Measurements from ENCODE around the gene KCNJ6. TPM values are rescaled to one million over a fixed set of nuclear protein-coding genes. Genes with fewer than 3 reads are reported as not detected.
A peak's percentile ranks its signal among the peaks of the same experiment; 100 is the strongest.

Gene KCNJ6
- total RNA-seq, 1 donor from 2014 or later: 0.82 TPM

- DNase-seq: no peak
Observed at GRCh38 chr21:37863842-37864241, 52.4 kb downstream of the KCNJ6 start.

- DNase-seq: peak; percentile 46
Observed at GRCh38 chr21:37862536-37862935, 53.7 kb downstream of the KCNJ6 start.

GRCh38 chr21:37861561-37861960 lies 54.7 kb downstream of the KCNJ6 start:
- DNase-seq: no peak

GRCh38 chr21:37860416-37860815 lies 55.8 kb downstream of the KCNJ6 start:
- DNase-seq: no peak

- DNase-seq: peak; percentile 57
Observed at GRCh38 chr21:37855647-37856625, 60.3 kb downstream of the KCNJ6 start.

- no peak for DNase-seq
Observed at GRCh38 chr21:37855271-37855646, 61.0 kb downstream of the KCNJ6 start.

- DNase-seq: no peak
Observed at GRCh38 chr21:37849506-37850102, 66.7 kb downstream of the KCNJ6 start.

- DNase-seq: no peak
Observed at GRCh38 chr21:37848721-37849490, 67.4 kb downstream of the KCNJ6 start.

GRCh38 chr21:37845535-37845934 lies 70.7 kb downstream of the KCNJ6 start:
- DNase-seq: no peak

GRCh38 chr21:37843191-37843590 lies 73.1 kb downstream of the KCNJ6 start:
- DNase-seq: no peak

GRCh38 chr21:37842163-37842919 lies 73.9 kb downstream of the KCNJ6 start:
- DNase-seq: no peak

- DNase-seq: no peak
Observed at GRCh38 chr21:37837381-37837780, 78.9 kb downstream of the KCNJ6 start.

- DNase-seq: no peak
Observed at GRCh38 chr21:37835481-37835880, 80.8 kb downstream of the KCNJ6 start.

GRCh38 chr21:37833301-37833700 lies 83.0 kb downstream of the KCNJ6 start:
- no peak for DNase-seq

GRCh38 chr21:37829447-37829846 lies 86.8 kb downstream of the KCNJ6 start:
- no peak for DNase-seq

GRCh38 chr21:37828991-37829390 lies 87.3 kb downstream of the KCNJ6 start:
- DNase-seq: no peak

GRCh38 chr21:37828556-37828955 lies 87.7 kb downstream of the KCNJ6 start:
- no peak for DNase-seq

- DNase-seq: no peak
Observed at GRCh38 chr21:37827913-37828312, 88.3 kb downstream of the KCNJ6 start.

- no peak for DNase-seq
Observed at GRCh38 chr21:37821786-37822450, 94.3 kb downstream of the KCNJ6 start.

- DNase-seq: no peak
Observed at GRCh38 chr21:37821092-37821491, 95.2 kb downstream of the KCNJ6 start.

- no peak for DNase-seq
Observed at GRCh38 chr21:37819372-37819771, 96.9 kb downstream of the KCNJ6 start.

GRCh38 chr21:37817242-37817641 lies 99.0 kb downstream of the KCNJ6 start:
- DNase-seq: no peak
